ENCODE results near the gene EFHC1.
A peak's percentile ranks its signal among the peaks of the same experiment; 100 is the strongest.

The EFHC1 gene

GRCh38 chr6:52543262-52543661 lies 123.1 kb downstream of the EFHC1 start:
- DNase-seq = no peak

GRCh38 chr6:52543729-52544601 lies 123.8 kb downstream of the EFHC1 start:
- DNase-seq = no peak

GRCh38 chr6:52544602-52545405 lies 124.7 kb downstream of the EFHC1 start:
- DNase-seq = no peak

GRCh38 chr6:52545406-52546119 lies 125.4 kb downstream of the EFHC1 start:
- DNase-seq = no peak

- no peak for DNase-seq
These were observed 126.0 kb downstream of the EFHC1 start for GRCh38 chr6:52546192-52546591.

- no peak for DNase-seq
These were observed 126.5 kb downstream of the EFHC1 start for GRCh38 chr6:52546678-52547077.

GRCh38 chr6:52547647-52548352 lies 127.7 kb downstream of the EFHC1 start:
- DNase-seq = no peak

- no peak for DNase-seq
These were observed 128.2 kb downstream of the EFHC1 start for GRCh38 chr6:52548353-52548713.

- no peak for DNase-seq
These were observed 128.9 kb downstream of the EFHC1 start for GRCh38 chr6:52548999-52549398.

GRCh38 chr6:52549428-52549827 lies 129.3 kb downstream of the EFHC1 start:
- no peak for DNase-seq

GRCh38 chr6:52550014-52550575 lies 130.0 kb downstream of the EFHC1 start:
- DNase-seq = no peak

- no peak for DNase-seq
These were observed 130.7 kb downstream of the EFHC1 start for GRCh38 chr6:52550870-52551269.

- DNase-seq = peak; percentile 90
These were observed 131.5 kb downstream of the EFHC1 start for GRCh38 chr6:52551483-52552277.

GRCh38 chr6:52552278-52552643 lies 132.1 kb downstream of the EFHC1 start:
- peak; percentile 43 for DNase-seq

- no peak for DNase-seq
These were observed 133.0 kb downstream of the EFHC1 start for GRCh38 chr6:52553158-52553557.

- no peak for DNase-seq
These were observed 133.6 kb downstream of the EFHC1 start for GRCh38 chr6:52553719-52554118.

- DNase-seq = no peak
These were observed 134.6 kb downstream of the EFHC1 start for GRCh38 chr6:52554684-52555280.

- no peak for DNase-seq
These were observed 135.5 kb downstream of the EFHC1 start for GRCh38 chr6:52555518-52556233.

GRCh38 chr6:52557389-52558265 lies 137.5 kb downstream of the EFHC1 start:
- DNase-seq = no peak
